Measurements from ENCODE around the gene NGF.
"Not testable (repeated sequence)": the region's sequence is repeated elsewhere in the genome, so short reads cannot be mapped to it uniquely, and the experiment has no call there.

Gene NGF

GRCh38 chr1:115332813-115333608 lies 5.0 kb downstream of the NGF start:
- FAIRE-seq, result no peak

GRCh38 chr1:115331558-115332331 lies 6.3 kb downstream of the NGF start:
- no peak for FAIRE-seq

GRCh38 chr1:115330480-115331013 lies 7.5 kb downstream of the NGF start:
- FAIRE-seq, result no peak

GRCh38 chr1:115329965-115330364 lies 8.1 kb downstream of the NGF start:
- no peak for FAIRE-seq

GRCh38 chr1:115327270-115327669 lies 10.8 kb downstream of the NGF start:
- FAIRE-seq, result no peak

GRCh38 chr1:115326419-115326818 lies 11.6 kb downstream of the NGF start:
- no peak for FAIRE-seq

GRCh38 chr1:115325874-115326273 lies 12.2 kb downstream of the NGF start:
- no peak for FAIRE-seq

- no peak for FAIRE-seq
Observed at GRCh38 chr1:115324649-115325420, 13.2 kb downstream of the NGF start.

GRCh38 chr1:115323366-115324004 lies 14.6 kb downstream of the NGF start:
- no peak for FAIRE-seq

- no peak for FAIRE-seq
Observed at GRCh38 chr1:115322631-115323030, 15.4 kb downstream of the NGF start.

GRCh38 chr1:115320377-115320776 lies 17.7 kb downstream of the NGF start:
- FAIRE-seq, result no peak

GRCh38 chr1:115319706-115320105 lies 18.3 kb downstream of the NGF start:
- FAIRE-seq, result no peak

GRCh38 chr1:115317101-115318012 lies 20.7 kb downstream of the NGF start:
- FAIRE-seq, result no peak

GRCh38 chr1:115314765-115315164 lies 23.3 kb downstream of the NGF start:
- FAIRE-seq, result no peak

GRCh38 chr1:115314092-115314491 lies 24.0 kb downstream of the NGF start:
- FAIRE-seq, result no peak

GRCh38 chr1:115313182-115313581 lies 24.9 kb downstream of the NGF start:
- no peak for FAIRE-seq

GRCh38 chr1:115312742-115313141 lies 25.3 kb downstream of the NGF start:
- FAIRE-seq, result no peak

GRCh38 chr1:115311474-115311989 lies 26.5 kb downstream of the NGF start:
- no peak for FAIRE-seq

- no peak for FAIRE-seq
Observed at GRCh38 chr1:115310581-115311473, 27.2 kb downstream of the NGF start.

GRCh38 chr1:115309504-115309903 lies 28.5 kb downstream of the NGF start:
- not testable (repeated sequence) for FAIRE-seq

Measured in G401.6 (cell line).